ENCODE data around the gene IL20RA. TPM values are rescaled to one million over a fixed set of nuclear protein-coding genes. Genes with fewer than 3 reads are reported as not detected.

The IL20RA gene
- total RNA-seq, 1 donor from 2014 or later: not detected

DNA sequence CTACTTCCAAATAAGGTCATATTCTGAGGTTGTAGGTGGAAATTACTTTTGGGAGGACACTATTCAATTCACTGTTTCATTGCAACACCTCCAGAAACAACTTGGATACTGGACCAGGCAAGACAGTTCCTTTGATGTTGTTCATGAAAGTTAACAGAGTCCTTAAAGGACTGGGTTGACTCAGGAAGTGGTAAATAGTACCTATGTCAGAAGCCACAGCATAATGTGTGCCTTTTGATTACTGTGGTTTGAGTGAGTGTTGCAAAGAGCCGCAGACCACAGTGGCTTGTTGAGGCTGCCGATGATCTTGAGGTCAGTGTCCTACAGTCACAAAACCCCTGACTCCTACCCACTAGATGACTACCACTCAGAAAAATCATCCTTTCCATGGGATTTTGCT is 10.9 kb downstream of the IL20RA start:
- no peak overlapping the region for H3K27ac Mint-ChIP-seq (ENCODE audit: unreplicated experiment)
- H3K4me1 Mint-ChIP-seq (ENCODE audit: unreplicated experiment): no peaks in the 10 kb centered on the region
- no peaks in the 10 kb centered on the region for H3K9me3 Mint-ChIP-seq (ENCODE audit: unreplicated experiment)
- H3K4me3 Mint-ChIP-seq (ENCODE audit: unreplicated experiment): no peak overlapping the region
- DNase-seq (ENCODE audit: extremely low spot score, unreplicated experiment): no peak
- H3K27me3 Mint-ChIP-seq (ENCODE audit: unreplicated experiment): peaks cover 40% of the 10 kb centered on the region
- TF ChIP-seq, protein P1, sequence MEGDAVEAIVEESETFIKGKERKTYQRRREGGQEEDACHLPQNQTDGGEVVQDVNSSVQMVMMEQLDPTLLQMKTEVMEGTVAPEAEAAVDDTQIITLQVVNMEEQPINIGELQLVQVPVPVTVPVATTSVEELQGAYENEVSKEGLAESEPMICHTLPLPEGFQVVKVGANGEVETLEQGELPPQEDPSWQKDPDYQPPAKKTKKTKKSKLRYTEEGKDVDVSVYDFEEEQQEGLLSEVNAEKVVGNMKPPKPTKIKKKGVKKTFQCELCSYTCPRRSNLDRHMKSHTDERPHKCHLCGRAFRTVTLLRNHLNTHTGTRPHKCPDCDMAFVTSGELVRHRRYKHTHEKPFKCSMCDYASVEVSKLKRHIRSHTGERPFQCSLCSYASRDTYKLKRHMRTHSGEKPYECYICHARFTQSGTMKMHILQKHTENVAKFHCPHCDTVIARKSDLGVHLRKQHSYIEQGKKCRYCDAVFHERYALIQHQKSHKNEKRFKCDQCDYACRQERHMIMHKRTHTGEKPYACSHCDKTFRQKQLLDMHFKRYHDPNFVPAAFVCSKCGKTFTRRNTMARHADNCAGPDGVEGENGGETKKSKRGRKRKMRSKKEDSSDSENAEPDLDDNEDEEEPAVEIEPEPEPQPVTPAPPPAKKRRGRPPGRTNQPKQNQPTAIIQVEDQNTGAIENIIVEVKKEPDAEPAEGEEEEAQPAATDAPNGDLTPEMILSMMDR (IDR thresholded peaks at IDR 0.05): no peak
- no peaks in the 10 kb centered on the region for H3K36me3 Mint-ChIP-seq (ENCODE audit: unreplicated experiment)

DNA sequence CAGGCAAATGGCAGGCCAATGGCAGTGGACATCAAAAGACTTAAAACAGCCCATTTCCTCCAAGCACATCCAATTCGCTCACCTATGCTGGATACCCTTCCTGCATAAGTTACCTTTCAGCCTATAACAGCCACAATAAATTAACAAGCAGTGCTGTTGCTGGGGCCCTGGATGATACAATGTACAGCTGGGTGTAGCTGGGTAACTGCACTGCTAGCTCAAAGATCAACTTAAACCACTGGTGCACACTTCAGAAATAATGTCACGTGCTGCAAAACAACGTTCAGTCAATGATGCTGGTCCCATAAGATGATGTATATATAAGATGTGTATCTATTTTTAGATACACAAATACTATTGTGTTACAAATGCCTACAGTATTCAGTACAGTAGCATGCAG is 13.6 kb downstream of the IL20RA start:
- H3K27me3 Mint-ChIP-seq (ENCODE audit: unreplicated experiment): peaks cover 36% of the 10 kb centered on the region
- no peaks in the 10 kb centered on the region for H3K9me3 Mint-ChIP-seq (ENCODE audit: unreplicated experiment)
- TF ChIP-seq, protein P1 (IDR thresholded peaks at IDR 0.05): no peak
- H3K27ac Mint-ChIP-seq (ENCODE audit: unreplicated experiment): no peak overlapping the region
- no peaks in the 10 kb centered on the region for H3K36me3 Mint-ChIP-seq (ENCODE audit: unreplicated experiment)
- no peak for DNase-seq (ENCODE audit: extremely low spot score, unreplicated experiment)
- no peak overlapping the region for H3K4me3 Mint-ChIP-seq (ENCODE audit: unreplicated experiment)
- H3K4me1 Mint-ChIP-seq (ENCODE audit: unreplicated experiment): no peaks in the 10 kb centered on the region

DNA sequence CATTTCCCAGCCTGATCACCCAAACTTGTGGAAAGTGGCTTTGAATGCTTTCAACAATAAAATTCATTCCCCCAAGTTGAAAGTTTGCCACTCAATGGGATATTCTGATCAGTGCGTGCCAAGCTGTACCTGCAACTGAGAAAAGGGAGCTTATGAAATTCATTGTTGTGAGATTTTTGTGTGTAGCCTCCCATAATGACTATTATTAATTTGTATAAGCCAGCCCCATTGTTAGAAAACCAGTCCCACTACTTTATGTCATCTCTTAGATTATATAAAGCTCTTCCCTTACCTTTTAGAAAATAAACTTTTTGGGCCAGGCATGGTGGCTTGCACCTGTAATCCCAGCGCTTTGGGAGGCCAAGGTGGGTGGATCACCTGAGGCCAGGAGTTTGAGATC is 15.9 kb downstream of the IL20RA start:
- no peak overlapping the region for H3K4me3 Mint-ChIP-seq (ENCODE audit: unreplicated experiment)
- peaks cover 41% of the 10 kb centered on the region for H3K27me3 Mint-ChIP-seq (ENCODE audit: unreplicated experiment)
- no peaks in the 10 kb centered on the region for H3K36me3 Mint-ChIP-seq (ENCODE audit: unreplicated experiment)
- TF ChIP-seq, protein P1 (IDR thresholded peaks at IDR 0.05): no peak
- DNase-seq (ENCODE audit: extremely low spot score, unreplicated experiment): no peak
- H3K4me1 Mint-ChIP-seq (ENCODE audit: unreplicated experiment): no peaks in the 10 kb centered on the region
- no peaks in the 10 kb centered on the region for H3K9me3 Mint-ChIP-seq (ENCODE audit: unreplicated experiment)
- H3K27ac Mint-ChIP-seq (ENCODE audit: unreplicated experiment): no peak overlapping the region

DNA sequence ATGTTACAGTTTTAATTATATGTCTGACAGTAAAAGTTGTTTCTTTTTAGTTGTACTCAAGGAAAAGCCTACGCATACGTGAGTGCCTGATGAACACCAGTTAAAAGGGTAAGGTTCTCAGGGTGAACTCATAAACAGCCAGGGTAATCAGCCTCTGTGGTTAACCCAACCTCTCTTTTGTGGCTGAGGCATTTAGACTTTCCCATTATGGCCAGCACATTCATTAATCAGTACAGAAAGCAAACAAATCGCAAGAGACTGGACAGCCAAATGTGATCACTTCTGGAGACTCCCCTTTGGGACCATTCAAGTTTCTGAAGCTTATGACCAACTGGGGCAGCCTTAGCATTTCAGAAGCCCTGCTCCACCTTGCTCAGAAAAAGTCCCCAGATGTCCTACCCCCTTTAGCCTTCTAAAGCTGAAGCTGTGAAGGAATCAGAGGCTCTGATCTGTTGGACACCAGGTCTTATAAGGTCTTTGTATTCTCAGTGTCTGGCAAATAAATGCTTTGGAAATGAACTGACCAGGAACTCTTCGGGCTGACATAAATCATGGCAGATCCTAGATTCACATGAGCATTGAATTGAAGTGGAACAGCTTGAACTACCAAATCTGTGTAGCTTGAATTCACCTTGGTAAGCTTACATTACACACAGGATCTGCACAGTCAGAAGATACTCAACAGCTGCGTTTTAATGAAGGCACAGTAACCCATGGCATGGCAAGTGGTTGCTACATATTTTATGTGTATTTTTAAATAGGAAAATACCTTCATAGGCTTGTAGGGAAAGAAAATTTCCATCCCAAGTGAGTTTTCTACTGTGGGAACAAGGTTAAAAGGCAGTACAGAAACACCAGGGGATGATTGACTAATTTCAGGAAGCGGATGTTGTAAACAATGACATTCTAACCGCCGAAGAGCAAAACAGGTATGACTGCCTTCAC is 18.7 kb downstream of the IL20RA start:
- Mint-ChIP-seq H3K36me3 (ENCODE audit: unreplicated experiment) (no peaks in the 10 kb centered on the region), H3K27me3 (ENCODE audit: unreplicated experiment) (peaks cover 49% of the 10 kb centered on the region), H3K4me1 (ENCODE audit: unreplicated experiment) (no peaks in the 10 kb centered on the region), H3K9me3 (ENCODE audit: unreplicated experiment) (no peaks in the 10 kb centered on the region), H3K4me3 (ENCODE audit: unreplicated experiment) (no peak overlapping the region), H3K27ac (ENCODE audit: unreplicated experiment) (no peak overlapping the region)
- DNase-seq (ENCODE audit: extremely low spot score, unreplicated experiment): no peak
- TF ChIP-seq, protein P1 (IDR thresholded peaks at IDR 0.05): no peak

DNA sequence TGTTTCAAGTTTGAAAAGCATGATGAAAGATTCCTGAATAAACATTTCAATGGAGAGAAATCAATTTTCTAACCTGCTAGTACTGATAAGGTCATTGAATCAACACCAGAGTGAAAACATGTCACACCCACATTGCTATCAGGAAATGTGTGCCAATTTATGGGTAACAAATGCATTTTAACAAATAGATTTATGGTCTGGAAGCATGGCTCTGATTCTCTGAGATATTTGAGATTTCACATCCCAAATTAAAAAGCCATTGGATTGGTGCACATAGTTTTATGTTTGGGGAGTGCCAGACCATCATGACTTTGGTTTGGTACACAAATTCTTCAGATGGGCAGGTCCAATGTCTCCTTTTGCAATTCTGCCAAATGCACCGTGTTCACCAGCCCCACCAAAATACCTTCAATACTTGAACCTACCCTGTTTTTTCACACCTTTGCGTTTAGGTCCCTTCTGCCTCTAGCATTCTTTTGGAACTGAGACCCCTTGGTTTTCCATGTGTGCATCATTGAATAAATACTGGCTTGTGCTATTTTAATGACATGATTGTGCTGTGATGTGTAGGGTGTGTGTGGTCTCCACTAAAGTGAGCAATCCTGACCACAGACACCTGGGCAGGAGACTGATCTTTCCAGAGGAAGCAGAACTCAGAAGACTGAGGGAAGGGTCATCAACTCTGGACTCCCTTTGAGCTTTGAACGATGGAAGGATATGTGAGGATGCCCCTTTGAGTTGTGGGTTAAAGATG is 20.4 kb downstream of the IL20RA start:
- Mint-ChIP-seq H3K4me3 (ENCODE audit: unreplicated experiment) (no peak overlapping the region), H3K27ac (ENCODE audit: unreplicated experiment) (no peak overlapping the region)
- TF ChIP-seq, protein P1 (IDR thresholded peaks at IDR 0.05): no peak

More for the DNA sequence above, 20.4 kb downstream of the IL20RA start:
- no peaks in the 10 kb centered on the region for H3K36me3 Mint-ChIP-seq (ENCODE audit: unreplicated experiment)
- H3K27me3 Mint-ChIP-seq (ENCODE audit: unreplicated experiment): peaks cover 40% of the 10 kb centered on the region
- H3K4me1 Mint-ChIP-seq (ENCODE audit: unreplicated experiment): no peaks in the 10 kb centered on the region
- no peak for DNase-seq (ENCODE audit: extremely low spot score, unreplicated experiment)
- H3K9me3 Mint-ChIP-seq (ENCODE audit: unreplicated experiment): no peaks in the 10 kb centered on the region

Data from osteocyte (in vitro differentiated cells).